GM18868 (cell line): ENCODE data around the gene RHEBL1.
"Not testable (repeated sequence)": the region's sequence is repeated elsewhere in the genome, so short reads cannot be mapped to it uniquely, and the experiment has no call there.

Experiments
- ATAC-seq: cut with Tn5 transposase; IDR thresholded peaks from one replicate; pipeline ENCODE4 v1.9.1; 2021; ENCODE audit warnings: mild to moderate bottlenecking, moderate library complexity; ENCODE audit not compliant: unreplicated experiment

The RHEBL1 gene

GRCh38 chr12:49089821-49090773, 20.3 kb upstream of the RHEBL1 start:
- no peak for ATAC-seq

GRCh38 chr12:49088932-49089330, 19.2 kb upstream of the RHEBL1 start:
- no peak for ATAC-seq

GRCh38 chr12:49088150-49088931, 18.6 kb upstream of the RHEBL1 start:
- peak; percentile 85 for ATAC-seq

- ATAC-seq: no peak
Observed at GRCh38 chr12:49086116-49086515, 16.3 kb upstream of the RHEBL1 start.

- ATAC-seq: no peak
Observed at GRCh38 chr12:49084438-49084837, 14.7 kb upstream of the RHEBL1 start.

GRCh38 chr12:49079793-49080192, 10.0 kb upstream of the RHEBL1 start:
- no peak for ATAC-seq

GRCh38 chr12:49070971-49071370, 1.2 kb upstream of the RHEBL1 start:
- ATAC-seq: no peak

GRCh38 chr12:49068879-49069506, 786 bp downstream of the RHEBL1 start:
- ATAC-seq: no peak

- no peak for ATAC-seq
Observed at GRCh38 chr12:49066120-49066519, 3.7 kb downstream of the RHEBL1 start.

- no peak for ATAC-seq
Observed at GRCh38 chr12:49064767-49065152, 5.0 kb downstream of the RHEBL1 start.

- not testable (repeated sequence) for ATAC-seq
Observed at GRCh38 chr12:49061916-49062315, 7.9 kb downstream of the RHEBL1 start.

- ATAC-seq: no peak
Observed at GRCh38 chr12:49061157-49061650, 8.6 kb downstream of the RHEBL1 start.

- ATAC-seq: peak; percentile 55
Observed at GRCh38 chr12:49060237-49061156, 9.3 kb downstream of the RHEBL1 start, which contains the start of gene KMT2D. Gene KMT2D (minus strand): TSS chr12:49060794. CDS start chr12:49055324, 5,470 bp downstream.

- ATAC-seq: no peak
Observed at GRCh38 chr12:49059299-49060171, 10.2 kb downstream of the RHEBL1 start.

- no peak for ATAC-seq
Observed at GRCh38 chr12:49059045-49059298, 10.8 kb downstream of the RHEBL1 start.

- no peak for ATAC-seq
Observed at GRCh38 chr12:49058366-49059044, 11.3 kb downstream of the RHEBL1 start.

GRCh38 chr12:49057888-49058287, 11.9 kb downstream of the RHEBL1 start:
- ATAC-seq: no peak

- ATAC-seq: peak; percentile 81
Observed at GRCh38 chr12:49055978-49056754, 13.6 kb downstream of the RHEBL1 start.
